NCI-H1930 (cell line): ENCODE measurements around the gene SPTBN5.

ENCODE experiments used
- DNase-seq, 2 experiments: peaks; one replicate each; lab custom pipeline; 2025; lab: John Stamatoyannopoulos, UW

The SPTBN5 gene

DNA sequence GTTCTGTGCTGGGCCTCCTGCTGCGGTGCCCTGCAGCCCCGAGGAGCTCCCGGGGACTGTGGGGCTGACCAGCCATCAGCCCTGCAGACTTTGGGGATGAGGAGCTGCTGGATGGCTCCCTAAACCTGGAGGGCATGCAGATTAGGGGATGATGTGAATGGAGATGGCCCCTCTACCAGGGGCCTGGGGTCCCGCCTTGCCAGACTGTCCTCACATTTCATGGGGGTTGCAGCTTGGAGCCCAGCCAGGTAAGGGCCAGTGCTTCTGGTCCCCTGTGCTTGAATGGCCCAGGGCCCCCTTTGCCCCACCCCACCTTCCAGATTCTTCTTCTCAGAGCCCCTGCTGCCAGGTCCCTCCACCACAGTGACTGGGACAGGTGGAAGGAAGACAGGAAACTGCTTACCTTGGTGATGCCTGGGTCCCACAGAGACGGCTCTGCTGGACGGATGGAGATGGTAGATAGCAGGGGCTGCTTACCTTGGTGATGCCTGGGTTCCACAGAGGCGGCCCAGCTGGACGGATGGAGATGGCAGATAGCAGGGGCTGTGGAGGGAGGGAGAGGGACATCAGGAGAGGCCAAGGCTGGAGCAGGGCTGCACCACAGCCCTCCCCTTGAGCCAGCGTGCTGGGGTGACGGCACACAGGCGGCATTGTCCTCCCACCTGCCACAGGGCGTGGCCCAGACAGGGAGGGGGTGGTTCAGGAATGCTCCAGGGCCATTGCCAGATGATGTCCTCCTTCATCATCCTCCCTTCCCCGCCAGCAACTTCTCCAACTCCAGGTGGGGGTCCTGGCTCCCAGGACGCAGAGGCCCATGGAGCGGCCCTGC is at the start of gene SPTBN5:
Gene SPTBN5 (minus strand): TSS at position 632 of the 829 bp plus-strand sequence. CDS start 556 bp downstream, at position 76.
- DNase-seq: no peak

- DNase-seq: no peak
Observed at GRCh38 chr15:41942886-41943285, 49.0 kb upstream of the SPTBN5 start.

DNA sequence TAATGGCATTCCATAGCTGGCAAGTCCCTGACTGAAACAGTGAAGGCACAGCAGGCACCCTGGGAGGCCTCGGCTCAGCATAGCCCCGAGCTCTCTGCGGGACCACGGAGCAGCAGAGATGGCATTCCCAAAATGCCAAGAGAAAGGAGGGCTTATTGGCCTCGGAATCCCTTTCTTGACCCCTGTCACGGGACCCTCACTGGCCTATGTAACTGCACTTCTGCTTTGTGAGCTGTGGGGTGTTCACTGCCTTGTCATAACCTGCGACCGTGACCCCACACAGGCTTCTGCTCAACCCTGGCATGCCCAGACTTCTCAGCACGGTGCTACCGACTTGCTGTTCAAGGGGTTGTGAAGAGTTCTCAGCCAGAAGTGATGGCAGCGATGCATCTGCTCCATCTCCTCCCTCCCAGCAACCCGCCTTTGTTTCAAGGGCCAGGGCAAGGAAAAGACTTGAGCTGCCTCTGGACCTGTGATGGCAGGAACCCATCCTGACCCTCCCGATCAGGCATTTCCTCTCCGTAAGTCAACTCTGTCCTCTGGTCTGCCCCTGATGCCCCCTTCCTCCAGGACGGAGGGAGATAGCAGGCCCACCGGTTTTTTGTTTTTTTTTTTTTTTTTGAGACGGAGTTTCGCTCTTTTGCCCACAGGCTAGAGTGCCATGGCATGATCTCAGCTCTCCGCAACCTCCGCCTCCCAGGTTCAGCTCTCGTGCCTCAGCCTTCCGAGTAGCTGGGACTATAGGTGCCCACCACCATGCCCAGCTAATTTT is 48.0 kb upstream of the SPTBN5 start:
- DNase-seq: no peak

GRCh38 chr15:41940441-41940857 is 46.6 kb upstream of the SPTBN5 start:
- DNase-seq: no peak

DNA sequence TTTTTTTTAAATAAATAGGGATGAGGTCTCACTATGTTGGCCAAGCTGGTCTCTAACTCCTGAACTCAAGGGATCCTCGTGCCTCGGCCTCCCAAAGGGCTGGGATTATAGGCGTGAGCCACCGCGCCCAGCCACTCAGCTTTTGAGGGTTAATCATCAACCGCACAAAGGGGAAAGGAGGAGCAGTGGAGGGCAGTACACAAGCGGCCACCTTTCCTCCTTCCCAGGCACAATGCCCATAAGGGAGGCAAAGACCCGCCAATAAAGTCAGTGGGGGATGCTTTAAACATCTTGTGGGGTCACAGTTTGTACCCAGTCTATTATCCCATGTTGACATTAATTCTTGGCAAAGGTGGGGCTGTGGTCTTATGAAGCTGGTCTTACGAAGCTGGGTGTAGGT is 46.1 kb upstream of the SPTBN5 start:
- no peak for DNase-seq

DNA sequence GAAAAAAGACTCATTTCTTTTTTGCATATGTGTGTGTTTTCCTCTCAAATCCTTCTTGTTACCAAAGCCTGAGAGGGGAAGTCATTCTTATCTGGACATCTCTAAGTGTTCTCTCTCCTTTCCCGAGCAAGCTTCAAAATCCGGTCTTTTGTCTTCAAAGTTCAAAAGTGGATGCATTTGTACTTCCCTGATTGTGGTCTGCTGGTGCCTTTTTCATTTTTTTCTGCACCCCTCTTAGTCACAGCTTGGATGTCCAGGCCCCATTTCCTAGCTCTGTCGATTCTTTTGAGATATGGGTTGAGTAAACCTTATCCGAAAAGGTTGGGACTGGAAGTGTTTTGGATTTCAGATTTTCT is 43.7 kb upstream of the SPTBN5 start:
- no peak for DNase-seq

DNA sequence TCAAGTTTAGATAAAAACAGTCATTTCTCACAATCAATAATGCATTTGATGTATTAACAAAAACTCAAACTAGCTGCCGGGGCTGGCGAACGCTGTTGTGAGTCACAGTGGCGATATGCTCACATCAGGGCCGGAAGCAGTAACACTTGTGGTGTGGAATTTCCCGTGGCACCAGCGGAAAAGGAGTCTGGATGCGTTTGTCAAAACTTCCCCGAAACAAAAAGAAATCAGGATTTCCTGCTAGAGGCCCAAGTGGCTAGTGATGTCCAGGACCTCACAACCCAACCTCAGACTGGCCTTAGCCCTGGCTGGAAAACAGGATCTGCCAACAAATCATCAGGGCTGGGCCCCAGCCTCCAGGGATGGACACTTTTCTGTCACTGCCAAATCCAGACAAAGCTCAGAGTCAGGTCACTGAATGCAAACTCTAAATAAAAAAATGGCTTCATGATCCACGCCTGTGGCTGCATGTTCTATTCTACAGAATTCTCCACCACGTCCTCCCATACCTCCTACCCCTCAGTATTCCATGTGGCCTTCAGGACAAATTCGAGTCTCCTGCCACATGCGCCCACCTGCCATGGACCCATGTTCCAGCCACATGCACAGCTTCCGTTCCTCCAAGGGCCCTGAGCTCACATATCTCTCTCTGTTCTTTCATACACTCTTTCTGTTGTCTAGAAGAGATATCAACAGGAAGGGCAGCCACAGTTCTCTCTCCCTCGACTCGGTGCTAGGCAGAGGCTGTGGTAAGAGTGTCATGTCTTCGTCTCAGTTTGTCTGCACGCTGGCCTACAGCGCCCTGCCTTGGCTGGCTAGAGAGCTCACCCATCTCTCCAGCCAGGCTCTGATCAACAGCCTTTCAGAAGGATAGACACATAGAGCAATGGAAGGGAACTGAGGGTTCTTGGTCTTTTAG is 43.1 kb upstream of the SPTBN5 start:
- DNase-seq: no peak

DNA sequence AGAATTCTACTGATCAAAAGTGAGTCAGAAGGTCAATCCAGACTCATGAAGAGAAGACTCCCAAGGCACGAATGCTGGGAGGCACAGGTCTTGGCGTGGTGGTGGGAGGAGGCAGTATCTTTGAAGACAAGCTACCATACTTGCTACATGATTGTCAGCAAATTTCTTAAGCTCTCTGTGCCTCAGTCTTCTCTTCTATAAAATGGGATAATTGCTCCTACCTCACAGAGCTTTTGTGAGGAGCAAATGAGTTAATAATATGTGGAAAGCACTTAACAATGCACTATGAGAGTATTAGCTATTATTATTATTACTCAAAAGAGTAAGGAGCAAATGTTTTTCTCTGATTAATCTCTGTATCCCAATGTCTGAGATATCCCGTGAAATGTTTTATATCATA is 42.3 kb upstream of the SPTBN5 start:
- DNase-seq: no peak

GRCh38 chr15:41935566-41936020 is 41.7 kb upstream of the SPTBN5 start:
- DNase-seq: no peak

GRCh38 chr15:41934843-41935242 is 41.0 kb upstream of the SPTBN5 start:
- no peak for DNase-seq

- no peak for DNase-seq
Observed at GRCh38 chr15:41933771-41934170, 39.9 kb upstream of the SPTBN5 start.

- DNase-seq: no peak
Observed at GRCh38 chr15:41933326-41933725, 39.5 kb upstream of the SPTBN5 start.

- no peak for DNase-seq
Observed at GRCh38 chr15:41932511-41933289, 38.8 kb upstream of the SPTBN5 start.

DNA sequence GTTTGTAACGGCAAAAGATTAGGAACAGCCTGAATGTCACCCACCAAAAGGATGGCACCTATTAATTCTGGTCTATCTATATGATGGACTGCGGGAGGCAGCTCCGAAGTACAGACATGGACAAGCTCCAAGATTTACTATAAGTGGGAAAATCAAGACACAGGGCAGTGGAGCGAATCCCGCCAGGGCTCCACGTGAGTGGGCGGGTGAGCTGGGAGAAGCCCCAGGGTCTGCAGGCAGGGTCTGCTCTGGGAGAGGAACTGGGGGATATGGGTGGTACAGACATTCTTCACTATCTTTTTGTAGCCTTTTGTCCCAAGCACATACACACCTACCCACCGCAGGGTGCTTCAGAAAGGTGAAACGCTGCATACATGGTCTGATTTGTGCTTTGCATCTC is 38.2 kb upstream of the SPTBN5 start:
- DNase-seq: no peak

- DNase-seq: no peak
Observed at GRCh38 chr15:41930867-41931222, 37.0 kb upstream of the SPTBN5 start.

- DNase-seq: no peak
Observed at GRCh38 chr15:41930221-41930866, 36.5 kb upstream of the SPTBN5 start.

GRCh38 chr15:41928637-41929620 is 35.1 kb upstream of the SPTBN5 start:
- DNase-seq: no peak

DNA sequence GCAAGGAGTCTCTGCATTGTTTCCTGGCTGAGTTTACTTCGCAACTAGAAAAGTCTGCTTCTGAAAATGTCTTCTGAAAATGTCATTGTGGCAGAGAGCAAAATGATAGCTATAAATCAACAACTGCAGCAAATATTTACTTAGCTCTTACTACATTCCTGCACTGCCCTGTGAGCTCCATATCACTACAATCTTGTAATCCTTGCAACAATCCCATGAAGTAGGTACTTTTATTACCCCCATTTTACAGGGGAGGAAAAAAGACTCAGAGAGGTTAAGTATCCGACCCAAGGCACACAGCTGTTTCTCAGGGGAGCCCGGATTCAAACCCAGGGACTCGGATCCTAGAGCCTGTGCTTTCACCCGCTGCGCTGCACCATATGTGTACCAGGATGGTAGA is 34.2 kb upstream of the SPTBN5 start:
- DNase-seq: no peak

- no peak for DNase-seq
Observed at GRCh38 chr15:41927536-41927935, 33.7 kb upstream of the SPTBN5 start.
